GM18505 (cell line): Measurements from ENCODE around the gene EDEM3.
A peak's percentile ranks its signal among the peaks of the same experiment; 100 is the strongest.

Experiments used
- ATAC-seq: cut with Tn5 transposase; IDR thresholded peaks from one replicate; pipeline ENCODE4 v1.9.1; 2021; ENCODE audit not compliant: unreplicated experiment
- POLR2A ChIP-seq: IDR thresholded peaks from 4 replicates; pipeline ENCODE4 v1.6.1; 2011; ENCODE audit warnings: borderline replicate concordance; ENCODE audit not compliant: insufficient read depth, insufficient read length; ENCODE audit errors: extremely low read depth

Gene EDEM3

GRCh38 chr1:184664042-184664660 lies 90.5 kb downstream of the EDEM3 start:
- TF ChIP-seq POLR2A = no peak
- peak; percentile 76 for ATAC-seq

GRCh38 chr1:184661801-184662200 lies 92.9 kb downstream of the EDEM3 start:
- TF ChIP-seq POLR2A = no peak
- ATAC-seq = no peak

GRCh38 chr1:184660462-184661191 lies 94.0 kb downstream of the EDEM3 start:
- no peak for TF ChIP-seq POLR2A
- ATAC-seq = no peak

GRCh38 chr1:184658055-184658454 lies 96.6 kb downstream of the EDEM3 start:
- TF ChIP-seq POLR2A = no peak

GRCh38 chr1:184656221-184656620 lies 98.4 kb downstream of the EDEM3 start:
- ATAC-seq = no peak
- no peak for TF ChIP-seq POLR2A

More at GRCh38 chr1:184658055-184658454, 96.6 kb downstream of the EDEM3 start:
- ATAC-seq = no peak

- ATAC-seq = no peak
- no peak for TF ChIP-seq POLR2A
Measured at GRCh38 chr1:184655185-184655584, 99.5 kb downstream of the EDEM3 start.

- TF ChIP-seq POLR2A = no peak
- no peak for ATAC-seq
Measured at GRCh38 chr1:184650177-184650866, 104.3 kb downstream of the EDEM3 start.

GRCh38 chr1:184649451-184649888 lies 105.2 kb downstream of the EDEM3 start:
- TF ChIP-seq POLR2A = no peak
- ATAC-seq = peak; percentile 83

GRCh38 chr1:184648856-184649201 lies 105.8 kb downstream of the EDEM3 start:
- TF ChIP-seq POLR2A = no peak
- no peak for ATAC-seq

- no peak for ATAC-seq
- TF ChIP-seq POLR2A = no peak
Measured at GRCh38 chr1:184648160-184648855, 106.3 kb downstream of the EDEM3 start.

- no peak for ATAC-seq
- no peak for TF ChIP-seq POLR2A
Measured at GRCh38 chr1:184647471-184647870, 107.2 kb downstream of the EDEM3 start.

GRCh38 chr1:184646824-184647223 lies 107.8 kb downstream of the EDEM3 start:
- no peak for ATAC-seq
- TF ChIP-seq POLR2A = no peak

GRCh38 chr1:184646178-184646701 lies 108.4 kb downstream of the EDEM3 start:
- no peak for ATAC-seq
- no peak for TF ChIP-seq POLR2A

GRCh38 chr1:184644771-184645170 lies 109.9 kb downstream of the EDEM3 start:
- TF ChIP-seq POLR2A = no peak
- ATAC-seq = no peak

GRCh38 chr1:184643661-184644060 lies 111.0 kb downstream of the EDEM3 start:
- TF ChIP-seq POLR2A = no peak
- ATAC-seq = no peak
